Esophagus squamous epithelium (tissue), 4 donors: Measurements from ENCODE around the gene CBLB.

Source experiments
- POLR2A ChIP-seq, 4 donors: fragments of 450-650 bp; IDR thresholded peaks; one replicate each; pipeline ENCODE4 v1.6.1; 2017; ENCODE audit warnings: antibody characterized with exemption in 4 of 4, mild to moderate bottlenecking in 4 of 4, moderate library complexity in 3 of 4
- TF ChIP-seq, protein P1 (sequence below), 6 experiments: fragments of 450-650 bp in 4 of 6; fragments of 200-600 bp in 2 of 6; sonication (generic) in 2 of 6; IDR thresholded peaks; one replicate each; pipeline ENCODE4 v1.5.1; 2016 to 2019; ENCODE audit warnings: antibody characterized with exemption in 6 of 6, mild to moderate bottlenecking in 4 of 6, moderate library complexity in 4 of 6

DNA sequence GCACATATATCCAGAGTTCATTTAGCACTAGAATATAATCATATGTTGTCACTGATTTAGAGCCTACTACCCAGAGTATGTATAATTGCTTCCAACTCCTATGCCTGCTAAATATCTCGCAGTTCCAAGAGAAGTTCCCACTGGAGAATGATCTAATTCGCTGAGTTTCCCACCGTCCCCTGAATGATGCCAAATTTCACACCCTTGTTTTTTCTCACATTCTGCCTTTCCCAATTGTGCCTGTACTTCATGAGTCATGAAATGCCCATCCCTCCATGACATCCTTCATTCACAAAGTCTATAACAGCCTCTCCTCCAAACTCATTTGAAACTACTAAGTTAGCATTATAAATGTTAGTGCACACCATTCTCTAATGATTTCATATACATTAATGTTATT lies 177.2 kb downstream of the CBLB start:
- no peak for TF ChIP-seq POLR2A (IDR thresholded peaks at IDR 0.05)
- TF ChIP-seq, protein P1, sequence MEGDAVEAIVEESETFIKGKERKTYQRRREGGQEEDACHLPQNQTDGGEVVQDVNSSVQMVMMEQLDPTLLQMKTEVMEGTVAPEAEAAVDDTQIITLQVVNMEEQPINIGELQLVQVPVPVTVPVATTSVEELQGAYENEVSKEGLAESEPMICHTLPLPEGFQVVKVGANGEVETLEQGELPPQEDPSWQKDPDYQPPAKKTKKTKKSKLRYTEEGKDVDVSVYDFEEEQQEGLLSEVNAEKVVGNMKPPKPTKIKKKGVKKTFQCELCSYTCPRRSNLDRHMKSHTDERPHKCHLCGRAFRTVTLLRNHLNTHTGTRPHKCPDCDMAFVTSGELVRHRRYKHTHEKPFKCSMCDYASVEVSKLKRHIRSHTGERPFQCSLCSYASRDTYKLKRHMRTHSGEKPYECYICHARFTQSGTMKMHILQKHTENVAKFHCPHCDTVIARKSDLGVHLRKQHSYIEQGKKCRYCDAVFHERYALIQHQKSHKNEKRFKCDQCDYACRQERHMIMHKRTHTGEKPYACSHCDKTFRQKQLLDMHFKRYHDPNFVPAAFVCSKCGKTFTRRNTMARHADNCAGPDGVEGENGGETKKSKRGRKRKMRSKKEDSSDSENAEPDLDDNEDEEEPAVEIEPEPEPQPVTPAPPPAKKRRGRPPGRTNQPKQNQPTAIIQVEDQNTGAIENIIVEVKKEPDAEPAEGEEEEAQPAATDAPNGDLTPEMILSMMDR (IDR thresholded peaks at IDR 0.05) = no peak
